Heart left ventricle (tissue), 16 donors: ENCODE measurements around the gene RHOH. TPM values are rescaled to one million over a fixed set of nuclear protein-coding genes. Genes with fewer than 3 reads are reported as not detected.
A peak's percentile ranks its signal among the peaks of the same experiment; 100 is the strongest.

ENCODE experiments used
- ATAC-seq, 4 donors: fragments of 200-7000 bp; cut with Tn5 transposase; one replicate each; pipeline ENCODE4 v1.9.1; 2020 to 2022; ENCODE audit warnings: moderate library complexity in 4 of 4, mild to moderate bottlenecking in 3 of 4, moderate number of reproducible peaks in 1 of 4
- DNase-seq, 5 donors: peaks; one replicate each; pipeline ENCODE4 v3.0.0-alpha.2; 2020
- H3K27ac ChIP-seq, 12 donors: fragments of 200-600 bp; sonication (generic) in 4 of 12; one replicate each; pipeline versions ENCODE4 v1.5.0 to v1.8.0; 2016 to 2022; ENCODE audit warnings: mild to moderate bottlenecking in 2 of 12
- H3K27me3 ChIP-seq, 9 donors: fragments of 200-600 bp; sonication (generic) in 2 of 9; one replicate each; pipeline versions ENCODE4 v1.5.1 to v1.8.0; 2016 to 2022; ENCODE audit warnings: mild to moderate bottlenecking in 3 of 9
- H3K36me3 ChIP-seq, 9 donors: fragments of 200-600 bp; sonication (generic) in 2 of 9; one replicate each; pipeline versions ENCODE4 v1.5.0 to v1.8.0; 2018 to 2022; ENCODE audit warnings: mild to moderate bottlenecking in 2 of 9
- H3K4me1 ChIP-seq, 12 donors: fragments of 200-600 bp; sonication (generic) in 4 of 12; one replicate each; pipeline versions ENCODE4 v1.5.0 to v1.8.0; 2016 to 2022; ENCODE audit warnings: mild to moderate bottlenecking in 3 of 12
- H3K4me3 ChIP-seq, 12 donors: fragments of 200-600 bp; sonication (generic) in 4 of 12; one replicate each; pipeline versions ENCODE4 v1.5.0 to v1.8.0; 2017 to 2022; ENCODE audit warnings: mild to moderate bottlenecking in 9 of 12, moderate library complexity in 4 of 12
- H3K9me3 ChIP-seq, 12 donors: fragments of 200-600 bp; sonication (generic) in 4 of 12; one replicate each; pipeline versions ENCODE4 v1.5.0 to v1.8.0; 2016 to 2022; ENCODE audit warnings: mild to moderate bottlenecking in 1 of 12
- POLR2A ChIP-seq, 2 donors: fragments of 450-650 bp; IDR thresholded peaks; one replicate each; pipeline ENCODE4 v1.6.1; 2017; ENCODE audit warnings: antibody characterized with exemption in 2 of 2, mild to moderate bottlenecking in 2 of 2, moderate library complexity in 2 of 2
- WGBS, 4 donors: extraction: QIAGEN DNeasy Blood & Tissue Kit in 2 of 4; methylation state at CpG; one replicate each; pipeline versions ENCODE4 v1.1.5 to v1.1.7; 2013 to 2018; 5-methylcytosine and 5-hydroxymethylcytosine counted together
- intact Hi-C, 10 donors: fragments of 100-400 bp; cut with DNase I; formaldehyde crosslinking; loops; one replicate each; pipeline versions ENCODE4 v1.11.1 to v1.14.2; 2022
- polyA plus RNA-seq, 2 donors: library from polyadenylated mRNA; stranded (reverse); fragments of 200-250 nt; gene quantifications; one replicate each; pipeline ENCODE4 v1.2.3, GENCODE V29; 2013
- total RNA-seq, 9 donors: library from RNA; depleted of rRNA in 2 of 9; stranded (reverse); fragments of >200 nt in 2 of 9; fragmentation: NEBNext Ultra II Directional in 3 of 9; extraction: Animal tissue kit (Norgen Biotek cat#: 25700) in 3 of 9; gene quantifications; one replicate each; pipeline versions ENCODE4 v1.1.0 to v1.2.4, GENCODE V29; 2016 to 2023
- TF ChIP-seq, protein P1 (sequence below), 12 donors: fragments of 200-600 bp; sonication (generic) in 4 of 12; IDR thresholded peaks; one replicate each; pipeline versions ENCODE4 v1.5.0 to v1.8.0; 2018 to 2022; ENCODE audit warnings: antibody characterized with exemption in 12 of 12, mild to moderate bottlenecking in 5 of 12
- donor health status: ischemic (EF 13 %, LVEDD 7.1; RV severe dilation, severe dysfunction).
- donor health status: healthy with polysubstance abuse.
- donor health status: DM: no; HTN: yes; CAD: no.
- donor health status: DM: no; HTN: no; CAD: no.
- donor health status: ischemic (EF 25% LVEDD 6.9; RV normal size, moderate dysfunction).
- donor health status: ischemic (EF 25% LVEDD 5.7; RV mildly dilated, moderate dysfunction).
- donor health status: healthy.
- donor health status: DM: yes; HTN: yes; CAD: no.
- donor health status: ischemic (EF 35%, LVEDD 5.7; RV mildly dilated, moderate dysfunction).
- donor health status: nonischemic (EF 11% LVEDD 7.7; RV severe dilation, severe dysfunction).
- donor health status: DM: yes; HTN: yes; CAD: no.
- donor health status: PGD.
- donor health status: ischemic (EF 29% LVEDD 5.4; RV normal size, mild dysfunction).
- donor health status: nonischemic (EF 23%, LVEDD 6.1; RV moderate dilation, normal function).

RHOH gene
- total and polyA plus RNA-seq, 11 donors: 0.30 to 6.6 (median 0.59) TPM; not detected in 5

DNA sequence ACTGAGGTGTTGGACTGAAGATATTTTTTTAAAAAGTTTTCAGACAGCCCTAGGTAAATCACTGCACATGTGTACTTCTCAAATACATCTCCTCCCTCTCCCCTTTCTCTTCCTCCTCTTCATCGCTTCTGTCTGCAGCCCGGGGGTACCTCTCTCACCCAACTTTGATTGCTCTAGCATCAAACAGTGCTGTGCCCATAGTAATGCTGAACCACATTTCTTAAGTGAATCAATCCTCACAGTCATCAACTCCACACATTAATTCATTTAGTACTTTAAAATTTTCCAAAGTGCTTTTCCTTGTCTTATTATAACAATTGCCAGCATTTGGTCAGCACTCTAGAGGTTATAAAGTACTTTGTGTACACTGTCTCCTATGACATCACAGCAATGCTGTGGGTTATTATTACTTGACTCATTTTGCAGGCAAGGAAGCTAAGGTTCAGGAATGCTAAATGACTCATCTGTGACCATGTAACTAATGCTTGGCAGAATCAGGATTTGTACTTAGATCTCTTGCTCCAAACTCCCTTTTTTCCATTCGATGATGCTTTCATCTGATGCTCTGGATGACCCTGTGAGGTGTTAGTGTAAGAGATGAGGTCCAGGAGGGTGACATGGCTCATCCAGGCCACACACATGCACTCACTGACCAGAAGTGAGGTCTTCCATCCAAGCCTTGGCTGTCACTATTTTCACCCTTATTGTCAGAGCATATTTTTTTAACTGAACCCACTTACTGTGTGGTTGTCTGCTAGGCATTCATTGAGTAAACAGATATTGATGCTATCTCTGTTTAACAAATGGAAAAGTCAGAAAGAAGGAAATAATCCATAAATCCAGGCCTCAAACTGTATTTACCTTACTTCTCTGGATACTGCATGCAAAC is 58.8 kb downstream of the RHOH start:
- ATAC-seq (peak in 1 of 4 donors; percentile 63), DNase-seq (no peak)
- H3K4me1 ChIP-seq: peaks cover 0 to 19% (median 0%) of the 10 kb centered on the region in 12 donors
- H3K27ac ChIP-seq: no peak overlapping the region
- TF ChIP-seq, protein P1, sequence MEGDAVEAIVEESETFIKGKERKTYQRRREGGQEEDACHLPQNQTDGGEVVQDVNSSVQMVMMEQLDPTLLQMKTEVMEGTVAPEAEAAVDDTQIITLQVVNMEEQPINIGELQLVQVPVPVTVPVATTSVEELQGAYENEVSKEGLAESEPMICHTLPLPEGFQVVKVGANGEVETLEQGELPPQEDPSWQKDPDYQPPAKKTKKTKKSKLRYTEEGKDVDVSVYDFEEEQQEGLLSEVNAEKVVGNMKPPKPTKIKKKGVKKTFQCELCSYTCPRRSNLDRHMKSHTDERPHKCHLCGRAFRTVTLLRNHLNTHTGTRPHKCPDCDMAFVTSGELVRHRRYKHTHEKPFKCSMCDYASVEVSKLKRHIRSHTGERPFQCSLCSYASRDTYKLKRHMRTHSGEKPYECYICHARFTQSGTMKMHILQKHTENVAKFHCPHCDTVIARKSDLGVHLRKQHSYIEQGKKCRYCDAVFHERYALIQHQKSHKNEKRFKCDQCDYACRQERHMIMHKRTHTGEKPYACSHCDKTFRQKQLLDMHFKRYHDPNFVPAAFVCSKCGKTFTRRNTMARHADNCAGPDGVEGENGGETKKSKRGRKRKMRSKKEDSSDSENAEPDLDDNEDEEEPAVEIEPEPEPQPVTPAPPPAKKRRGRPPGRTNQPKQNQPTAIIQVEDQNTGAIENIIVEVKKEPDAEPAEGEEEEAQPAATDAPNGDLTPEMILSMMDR (IDR thresholded peaks at IDR 0.05): no peak
- no peak for TF ChIP-seq POLR2A (IDR thresholded peaks at IDR 0.05)
- intact Hi-C loops: no loop called here
- H3K36me3 ChIP-seq: no peaks in the 10 kb centered on the region
- H3K9me3 ChIP-seq: no peaks in the 10 kb centered on the region
- no peak overlapping the region for H3K4me3 ChIP-seq
- no peaks in the 10 kb centered on the region for H3K27me3 ChIP-seq
- 69 to 80% (median 75%) methylated on average over 3 of the region's 3 CpGs for WGBS, 4 donors

DNA sequence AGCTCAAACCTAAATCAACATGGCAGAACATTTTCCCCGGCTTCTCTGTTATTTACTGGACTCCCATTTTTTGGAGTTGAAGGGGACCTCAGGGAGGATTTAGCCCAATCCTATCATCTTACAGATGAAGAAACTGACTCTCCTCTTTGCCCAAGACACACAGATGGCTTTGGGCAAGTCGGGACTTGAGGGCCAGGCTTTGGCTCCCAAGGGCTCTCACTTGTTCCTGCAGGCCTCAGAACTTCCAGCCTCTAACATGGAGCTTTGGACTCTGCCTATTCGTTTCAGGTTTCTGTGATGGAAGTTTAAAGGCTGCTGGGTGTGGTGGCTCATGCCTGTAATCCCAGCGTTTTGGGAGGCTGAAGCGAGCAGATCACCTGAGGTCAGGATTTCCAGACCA is 59.5 kb downstream of the RHOH start:
- intact Hi-C loops: no loop called here
- no peak for ATAC-seq
- Histone ChIP-seq H3K27me3 (no peaks in the 10 kb centered on the region), H3K4me1 (peaks cover 0 to 19% (median 0%) of the 10 kb centered on the region in 12 donors), H3K9me3 (no peaks in the 10 kb centered on the region), H3K27ac (no peak overlapping the region), H3K4me3 (no peak overlapping the region), H3K36me3 (no peaks in the 10 kb centered on the region)
- 88 to 94% (median 93%) methylated on average over 2 to 5 of the region's 5 CpGs for WGBS, 4 donors
- no peak for DNase-seq
- TF ChIP-seq POLR2A (IDR thresholded peaks at IDR 0.05): no peak
- TF ChIP-seq, protein P1 (IDR thresholded peaks at IDR 0.05): no peak

DNA sequence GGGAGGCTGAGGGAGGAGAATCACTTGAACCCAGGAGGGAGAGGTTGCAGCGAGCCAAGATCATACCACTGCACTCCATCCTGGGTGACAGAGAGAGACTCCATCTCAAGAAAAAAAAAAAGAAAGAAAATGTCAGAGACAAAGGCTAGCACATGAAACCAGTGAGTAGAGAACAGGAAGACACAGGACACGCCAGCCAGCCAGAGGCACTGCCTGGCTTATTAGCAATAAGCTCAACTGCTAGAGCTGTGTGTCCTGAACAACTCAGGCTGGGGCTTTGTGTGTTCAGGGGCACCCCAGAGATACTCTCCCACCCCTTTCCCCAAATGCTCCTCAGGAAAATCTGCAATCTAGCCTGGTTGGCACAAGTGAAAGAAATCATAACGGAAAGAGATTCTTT is 60.0 kb downstream of the RHOH start:
- ATAC-seq: no peak
- H3K9me3 ChIP-seq: no peaks in the 10 kb centered on the region
- peaks cover 0 to 19% (median 0%) of the 10 kb centered on the region in 12 donors for H3K4me1 ChIP-seq
- 89 to 94% (median 91%) methylated on average over 3 of the region's 3 CpGs for WGBS, 4 donors
- no peak overlapping the region for H3K4me3 ChIP-seq
- H3K27ac ChIP-seq: no peak overlapping the region
- TF ChIP-seq, protein P1 (IDR thresholded peaks at IDR 0.05): no peak
- TF ChIP-seq POLR2A (IDR thresholded peaks at IDR 0.05): no peak
- H3K27me3 ChIP-seq: no peaks in the 10 kb centered on the region
- no peak for DNase-seq
- intact Hi-C loops: no loop called here
- no peaks in the 10 kb centered on the region for H3K36me3 ChIP-seq

GRCh38 chr4:40258627-40259026 is 61.8 kb downstream of the RHOH start:
- TF ChIP-seq, protein P1 (IDR thresholded peaks at IDR 0.05): no peak
- TF ChIP-seq POLR2A (IDR thresholded peaks at IDR 0.05): no peak
- DNase-seq: no peak
- intact Hi-C loops: no loop called here
- Histone ChIP-seq H3K36me3 (no peaks in the 10 kb centered on the region), H3K4me1 (peaks cover 0 to 19% (median 0%) of the 10 kb centered on the region in 12 donors), H3K4me3 (no peak overlapping the region), H3K9me3 (no peaks in the 10 kb centered on the region), H3K27me3 (no peaks in the 10 kb centered on the region), H3K27ac (no peak overlapping the region)
- no peak for ATAC-seq
- 40 to 52% (median 45%) methylated on average over 8 of the region's 8 CpGs for WGBS, 4 donors
